ENCODE data around the gene LTF. TPM values are rescaled to one million over a fixed set of nuclear protein-coding genes. Genes with fewer than 3 reads are reported as not detected.

Gene LTF
- total and polyA plus RNA-seq, 2 of the 13 experiments (the other 11 are each of a cell fraction or from before 2014, with no cell fraction given) = not detected

DNA sequence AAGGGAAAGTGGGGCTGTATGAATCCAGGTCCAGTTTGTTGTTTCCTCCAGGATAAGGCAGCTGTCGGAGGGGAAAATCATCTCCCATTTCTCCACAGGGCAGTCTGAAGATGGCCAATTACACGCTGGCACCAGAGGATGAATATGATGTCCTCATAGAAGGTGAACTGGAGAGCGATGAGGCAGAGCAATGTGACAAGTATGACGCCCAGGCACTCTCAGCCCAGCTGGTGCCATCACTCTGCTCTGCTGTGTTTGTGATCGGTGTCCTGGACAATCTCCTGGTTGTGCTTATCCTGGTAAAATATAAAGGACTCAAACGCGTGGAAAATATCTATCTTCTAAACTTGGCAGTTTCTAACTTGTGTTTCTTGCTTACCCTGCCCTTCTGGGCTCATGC, 56.7 kb downstream of the LTF start (continued):
- TF ChIP-seq ZBTB25 (CRISPR knock-in tag; IDR thresholded peaks at IDR 0.05) = no peak

DNA sequence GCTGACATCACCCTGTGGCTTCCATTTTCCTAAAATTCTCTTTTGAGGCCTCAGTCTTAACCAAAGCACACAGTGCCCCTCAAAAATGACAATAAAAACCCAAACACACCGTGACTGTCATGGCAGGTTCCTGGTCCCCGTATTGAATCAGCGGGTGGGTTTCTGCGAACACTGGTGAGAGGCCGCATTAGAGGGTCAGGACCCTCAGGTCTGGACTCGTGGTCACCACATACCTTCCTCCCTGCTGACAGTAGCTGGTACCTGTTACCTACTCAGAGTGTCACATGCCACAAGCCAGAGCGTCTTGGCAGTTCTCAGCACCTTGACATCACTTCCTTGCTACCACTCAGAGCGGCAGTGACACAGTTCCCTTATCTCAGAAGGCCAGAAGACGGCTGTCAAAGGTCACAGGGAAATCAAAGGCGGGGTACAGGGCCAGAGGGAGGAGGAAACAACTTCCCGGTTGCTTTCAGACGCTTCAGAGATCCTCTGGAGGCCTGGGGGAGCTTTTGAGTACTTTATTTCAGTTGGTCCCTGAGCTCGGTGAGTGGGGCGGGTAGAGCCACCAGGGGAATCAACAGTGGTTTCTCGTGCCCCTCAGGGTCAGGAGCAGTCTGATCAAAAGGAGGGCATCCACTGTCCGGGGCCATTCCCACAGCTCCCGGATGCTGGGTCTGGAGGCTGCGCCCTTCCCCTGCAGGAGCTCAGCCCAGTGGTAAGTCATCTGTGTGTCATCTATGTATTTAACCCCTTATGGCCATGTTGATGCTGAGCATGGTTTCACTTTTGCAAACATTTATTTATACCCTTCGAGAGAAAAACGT, 57.7 kb downstream of the LTF start, which contains the start of the genes CCR5AS and CCRL2:
Gene CCR5AS (minus strand): TSS at position 279 of the 824 bp plus-strand sequence.
Gene CCRL2 (plus strand): TSS at position 472 of the 824 bp plus-strand sequence. CDS start 821 bp downstream, outside the sequence.
- H3K9ac ChIP-seq (ENCODE audit: insufficient read depth, low read depth, low read length) = no peak within 1 kb of the TSS
- intact Hi-C loops (cut with micrococcal nuclease; ENCODE audit: unreplicated experiment) = no loop called here
- H4K20me1 ChIP-seq (ENCODE audit: insufficient read depth, low read length) = no peaks in the 10 kb centered on the region
- H3K4me3 ChIP-seq (replicated peaks in 1 of 3; ENCODE audit: insufficient read depth in 1 of 3, low read depth in 2 of 3, low read length in 3 of 3) = no peak within 1 kb of the TSS
- ChIA-PET POLR2A (no interaction called here), CTCF (ENCODE audit: low intra/inter-chr PET ratio, low total read pairs) (no interaction called here)
- H2AFZ ChIP-seq (ENCODE audit: low read length) = no peak within 1 kb of the TSS
- H3K4me2 ChIP-seq (ENCODE audit: low read depth, low read length) = 0 out of 2 replicates have a peak within 1 kb of the TSS, but pooled peaks have one; percentile 2
- in situ Hi-C loops (cut with HindIII; ENCODE audit: extremely low pct_ligation_motif_present, low pct_unique_long_range_greater_than_20kb) = no loop called here
- no peaks in the 10 kb centered on the region for H3K79me2 ChIP-seq (ENCODE audit: insufficient read depth, low read length)
- H3K36me3 ChIP-seq (replicated peaks in 1 of 2; ENCODE audit: control insufficient read depth in 1 of 2, insufficient read depth in 2 of 2, low read length in 2 of 2) = no peaks in the 10 kb centered on the region
- no peak within 1 kb of the TSS for H3K27ac ChIP-seq (ENCODE audit: extremely low read length, insufficient read depth, low read length)
- ATAC-seq (no peak), FAIRE-seq (no peak), DNase-seq (ENCODE audit: low spot score) (no peak)
- peaks cover 2 to 8% of the 10 kb centered on the region in 2 experiments; a peak in 2 of 5 replicates for H3K27me3 ChIP-seq (ENCODE audit: control insufficient read depth in 1 of 2, insufficient read depth in 2 of 2, low read length in 2 of 2)
- no TSS peak for BruUV-seq (replicated peaks)
- H3K4me1 ChIP-seq (ENCODE audit: insufficient read depth, low read length) = no peaks in the 10 kb centered on the region
- TF ChIP-seq, protein P1, sequence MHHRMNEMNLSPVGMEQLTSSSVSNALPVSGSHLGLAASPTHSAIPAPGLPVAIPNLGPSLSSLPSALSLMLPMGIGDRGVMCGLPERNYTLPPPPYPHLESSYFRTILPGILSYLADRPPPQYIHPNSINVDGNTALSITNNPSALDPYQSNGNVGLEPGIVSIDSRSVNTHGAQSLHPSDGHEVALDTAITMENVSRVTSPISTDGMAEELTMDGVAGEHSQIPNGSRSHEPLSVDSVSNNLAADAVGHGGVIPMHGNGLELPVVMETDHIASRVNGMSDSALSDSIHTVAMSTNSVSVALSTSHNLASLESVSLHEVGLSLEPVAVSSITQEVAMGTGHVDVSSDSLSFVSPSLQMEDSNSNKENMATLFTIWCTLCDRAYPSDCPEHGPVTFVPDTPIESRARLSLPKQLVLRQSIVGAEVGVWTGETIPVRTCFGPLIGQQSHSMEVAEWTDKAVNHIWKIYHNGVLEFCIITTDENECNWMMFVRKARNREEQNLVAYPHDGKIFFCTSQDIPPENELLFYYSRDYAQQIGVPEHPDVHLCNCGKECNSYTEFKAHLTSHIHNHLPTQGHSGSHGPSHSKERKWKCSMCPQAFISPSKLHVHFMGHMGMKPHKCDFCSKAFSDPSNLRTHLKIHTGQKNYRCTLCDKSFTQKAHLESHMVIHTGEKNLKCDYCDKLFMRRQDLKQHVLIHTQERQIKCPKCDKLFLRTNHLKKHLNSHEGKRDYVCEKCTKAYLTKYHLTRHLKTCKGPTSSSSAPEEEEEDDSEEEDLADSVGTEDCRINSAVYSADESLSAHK (CRISPR knock-in tag; IDR thresholded peaks at IDR 0.05; ENCODE audit: borderline replicate concordance) = no peak
- no peak for TF ChIP-seq HOMEZ (CRISPR knock-in tag; IDR thresholded peaks at IDR 0.05; ENCODE audit: low read depth)
- peak; percentile 55; the same call in 1 of the 2 replicates for TF ChIP-seq ZNF652 (CRISPR knock-in tag; IDR thresholded peaks at IDR 0.05; ENCODE audit: borderline replicate concordance, low read depth)
- no peak for TF ChIP-seq ZNF430 (CRISPR knock-in tag; IDR thresholded peaks at IDR 0.05)
- WGBS (ENCODE audit: low lambda C conversion rate) = 30% methylated on average over 12 of the region's 20 CpGs
- H3K9me3 ChIP-seq (ENCODE audit: low read length) = no peaks in the 10 kb centered on the region

Data from HepG2 (cell line).